HG03095 (cell line): ENCODE results near the gene SS18L1.

ENCODE experiments used
- ATAC-seq: cut with Tn5 transposase; IDR thresholded peaks from one replicate; pipeline ENCODE4 v1.9.1; 2021; ENCODE audit warnings: moderate library complexity; ENCODE audit not compliant: unreplicated experiment

SS18L1 gene

GRCh38 chr20:62151835-62152364 is 8.3 kb downstream of the SS18L1 start:
- no peak for ATAC-seq

- no peak for ATAC-seq
Measured at GRCh38 chr20:62155428-62156253, 12.1 kb downstream of the SS18L1 start.

- ATAC-seq = no peak
Measured at GRCh38 chr20:62156254-62156556, 12.6 kb downstream of the SS18L1 start.

- ATAC-seq = no peak
Measured at GRCh38 chr20:62156592-62157386, 13.2 kb downstream of the SS18L1 start.

GRCh38 chr20:62157387-62158087 is 14.0 kb downstream of the SS18L1 start:
- ATAC-seq = no peak

- ATAC-seq = no peak
Measured at GRCh38 chr20:62158088-62158400, 14.5 kb downstream of the SS18L1 start.

- no peak for ATAC-seq
Measured at GRCh38 chr20:62158541-62158940, 15.0 kb downstream of the SS18L1 start.

- no peak for ATAC-seq
Measured at GRCh38 chr20:62159052-62159451, 15.5 kb downstream of the SS18L1 start.

- no peak for ATAC-seq
Measured at GRCh38 chr20:62159839-62160238, 16.3 kb downstream of the SS18L1 start.

- ATAC-seq = no peak
Measured at GRCh38 chr20:62160253-62160652, 16.7 kb downstream of the SS18L1 start.

- no peak for ATAC-seq
Measured at GRCh38 chr20:62160876-62161275, 17.3 kb downstream of the SS18L1 start.

GRCh38 chr20:62161347-62161746 is 17.8 kb downstream of the SS18L1 start:
- ATAC-seq = no peak

GRCh38 chr20:62162765-62163484 is 19.4 kb downstream of the SS18L1 start:
- no peak for ATAC-seq

- ATAC-seq = no peak
Measured at GRCh38 chr20:62163485-62163865, 19.9 kb downstream of the SS18L1 start.

- ATAC-seq = no peak
Measured at GRCh38 chr20:62163986-62164762, 20.6 kb downstream of the SS18L1 start.

GRCh38 chr20:62164879-62165761 is 21.6 kb downstream of the SS18L1 start:
- ATAC-seq = no peak

GRCh38 chr20:62165762-62166399 is 22.3 kb downstream of the SS18L1 start:
- ATAC-seq = no peak

GRCh38 chr20:62167474-62167873 is 23.9 kb downstream of the SS18L1 start:
- ATAC-seq = no peak

GRCh38 chr20:62168061-62168460 is 24.5 kb downstream of the SS18L1 start:
- ATAC-seq = no peak
